Esophagus muscularis mucosa (tissue), 4 donors: ENCODE results near the gene RNF217. TPM values are rescaled to one million over a fixed set of nuclear protein-coding genes. Genes with fewer than 3 reads are reported as not detected.
"Not testable (repeated sequence)": the region's sequence is repeated elsewhere in the genome, so short reads cannot be mapped to it uniquely, and the experiment has no call there.

Experiments used
- DNase-seq: peaks from one replicate; pipeline ENCODE4 v3.0.0-alpha.2; 2017; ENCODE audit errors: extremely low spot score
- H3K27ac ChIP-seq, 4 donors: fragments of 200-600 bp; sonication (generic); replicated peaks in 1 of 4; 1 replicate in 3 of 4; 2 replicates in 1 of 4; pipeline ENCODE4 v1.5.1; 2016 to 2019; ENCODE audit warnings: mild to moderate bottlenecking in 1 of 4
- H3K27me3 ChIP-seq, 4 donors: fragments of 200-600 bp; sonication (generic); one replicate each; pipeline versions ENCODE4 v1.5.1 to v1.6.0; 2016 to 2019
- H3K36me3 ChIP-seq, 4 donors: fragments of 200-600 bp; sonication (generic); one replicate each; pipeline ENCODE4 v1.5.1; 2016 to 2019
- H3K4me1 ChIP-seq, 4 donors: fragments of 200-600 bp; sonication (generic); one replicate each; pipeline ENCODE4 v1.5.1; 2016 to 2019
- H3K4me3 ChIP-seq, 4 donors: fragments of 200-600 bp; sonication (generic); 1 replicate in 2 of 4; 2 replicates in 2 of 4; pipeline ENCODE4 v1.5.1; 2016 to 2019; ENCODE audit warnings: mild to moderate bottlenecking in 4 of 4, moderate library complexity in 1 of 4
- H3K9me3 ChIP-seq, 4 donors: fragments of 200-600 bp; sonication (generic); 1 replicate in 3 of 4; 2 replicates in 1 of 4; pipeline ENCODE4 v1.5.1; 2016 to 2019
- CTCF ChIP-seq, 3 experiments: fragments of 200-600 bp in 2 of 3; fragments of 450-650 bp in 1 of 3; sonication (generic) in 2 of 3; IDR thresholded peaks; one replicate each; pipeline ENCODE4 v1.5.1; 2017 to 2019; ENCODE audit warnings: antibody characterized with exemption in 3 of 3, mild to moderate bottlenecking in 2 of 3, moderate library complexity in 1 of 3
- EP300 ChIP-seq: sonication (generic); formaldehyde crosslinking; IDR thresholded peaks from one replicate; pipeline ENCODE4 v1.6.1; 2017; ENCODE audit warnings: antibody characterized with exemption
- POLR2A ChIP-seq: fragments of 450-650 bp; IDR thresholded peaks from one replicate; pipeline ENCODE4 v1.6.1; 2017; ENCODE audit warnings: antibody characterized with exemption, moderate library complexity, mild to moderate bottlenecking, low read depth
- POLR2AphosphoS5 ChIP-seq, 2 donors: sonication (generic); formaldehyde crosslinking; IDR thresholded peaks; one replicate each; pipeline ENCODE4 v1.6.1; 2017; ENCODE audit warnings: antibody characterized with exemption in 2 of 2
- WGBS: methylation state at CpG from one replicate; pipeline ENCODE4 v1.1.5; 2018; 5-methylcytosine and 5-hydroxymethylcytosine counted together
- intact Hi-C: fragments of 100-400 bp; cut with DNase I; formaldehyde crosslinking; loops from one replicate; pipeline ENCODE4 v1.15.1; 2023
- total RNA-seq, 4 donors: library from RNA; depleted of rRNA; stranded (reverse); fragments of >200 nt; gene quantifications; one replicate each; pipeline versions ENCODE4 v1.1.0 to v1.2.1, GENCODE V29; 2016

The RNF217 gene
- 10 to 100 TPM; 20.0 to 34.9 (median 23.2) TPM for total RNA-seq

- H3K4me3 ChIP-seq = peak within 1 kb of the TSS; percentile 79 to 91 (median 86)
- H3K4me1 ChIP-seq = peaks cover 0 to 45% (median 39%) of the 10 kb centered on the region in 4 donors
- no peaks in the 10 kb centered on the region for H3K9me3 ChIP-seq
- H3K27me3 ChIP-seq = no peaks in the 10 kb centered on the region
- intact Hi-C loops = loop anchor here (5.0 kb wide), 1 partner anchor 135 kb away; no protein-coding TSS in a partner anchor
- peak within 1 kb of the TSS; percentile 93 to 98 (median 96) for H3K27ac ChIP-seq
- TF ChIP-seq POLR2AphosphoS5 (IDR thresholded peaks at IDR 0.05) = peak; percentile 54 to 81
- TF ChIP-seq EP300 = no peak
- peak in 1 of 3 experiments; percentile 26 for TF ChIP-seq CTCF (IDR thresholded peaks at IDR 0.05)
- no peaks in the 10 kb centered on the region for H3K36me3 ChIP-seq
- no peak for DNase-seq
- 2% methylated on average over 12 of the region's 101 CpGs for WGBS
These were observed at the start of gene RNF217 for GRCh38 chr6:124961777-124962638. Gene RNF217 (plus strand): TSS chr6:124962437. CDS start chr6:124962545, 108 bp downstream.

- no peaks in the 10 kb centered on the region for H3K27me3 ChIP-seq
- no peaks in the 10 kb centered on the region for H3K4me1 ChIP-seq
- H3K4me3 ChIP-seq = no peak overlapping the region
- intact Hi-C loops = no loop called here
- no peak overlapping the region for H3K27ac ChIP-seq
- H3K36me3 ChIP-seq = no peaks in the 10 kb centered on the region
- WGBS = 97% methylated on average over 1 of the region's 1 CpG
- no peak for TF ChIP-seq CTCF (IDR thresholded peaks at IDR 0.05)
- no peak for TF ChIP-seq EP300
- TF ChIP-seq POLR2A = no peak
- no peak for TF ChIP-seq POLR2AphosphoS5 (IDR thresholded peaks at IDR 0.05)
- DNase-seq = no peak
- no peaks in the 10 kb centered on the region for H3K9me3 ChIP-seq
These were observed 49.2 kb upstream of the RNF217 start for GRCh38 chr6:124913056-124913455.

- intact Hi-C loops = no loop called here
- TF ChIP-seq CTCF (IDR thresholded peaks at IDR 0.05) = no peak
- TF ChIP-seq POLR2AphosphoS5 (IDR thresholded peaks at IDR 0.05) = no peak
- no peak for TF ChIP-seq POLR2A
- no peak for TF ChIP-seq EP300
- Histone ChIP-seq H3K27ac (no peak overlapping the region), H3K27me3 (no peaks in the 10 kb centered on the region), H3K9me3 (peaks cover 0 to 4% (median 0%) of the 10 kb centered on the region in 4 donors), H3K4me3 (no peak overlapping the region), H3K36me3 (no peaks in the 10 kb centered on the region), H3K4me1 (no peaks in the 10 kb centered on the region)
- DNase-seq = no peak
- WGBS = 93% methylated on average over 1 of the region's 1 CpG
These were observed 44.5 kb upstream of the RNF217 start for GRCh38 chr6:124917769-124918168.

GRCh38 chr6:124919703-124920102 is 42.5 kb upstream of the RNF217 start:
- H3K4me3 ChIP-seq, H3K27ac ChIP-seq, H3K27me3 ChIP-seq, intact Hi-C loops, DNase-seq, H3K9me3 ChIP-seq, H3K36me3 ChIP-seq, H3K4me1 ChIP-seq: not testable (repeated sequence)
- WGBS = 94% methylated on average over 2 of the region's 2 CpGs

GRCh38 chr6:124924333-124924759 is 37.9 kb upstream of the RNF217 start:
- Histone ChIP-seq H3K27ac (no peak overlapping the region), H3K27me3 (no peaks in the 10 kb centered on the region), H3K9me3 (peaks cover 0 to 4% (median 0%) of the 10 kb centered on the region in 4 donors), H3K4me1 (peaks cover 0 to 9% (median 0%) of the 10 kb centered on the region in 4 donors), H3K4me3 (no peak overlapping the region), H3K36me3 (peaks cover 0 to 3% (median 0%) of the 10 kb centered on the region in 4 donors)
- WGBS = 32% methylated on average over 3 of the region's 3 CpGs
- TF ChIP-seq EP300 = no peak
- TF ChIP-seq CTCF (IDR thresholded peaks at IDR 0.05) = no peak
- TF ChIP-seq POLR2AphosphoS5 (IDR thresholded peaks at IDR 0.05) = no peak
- no peak for TF ChIP-seq POLR2A
- intact Hi-C loops = no loop called here
- DNase-seq = no peak
